ENCODE data around the gene ZDHHC24.

GRCh38 chr11:66593303-66593635, 47.4 kb upstream of the ZDHHC24 start:
- no peak for TF ChIP-seq CTCF (IDR thresholded peaks at IDR 0.05)
- TF ChIP-seq POLR2A (IDR thresholded peaks at IDR 0.05): no peak
- no peak for TF ChIP-seq POLR2AphosphoS5 (IDR thresholded peaks at IDR 0.05)
- no peak for TF ChIP-seq EP300 (IDR thresholded peaks at IDR 0.05)
